ENCODE results near the gene ARNT2.

The ARNT2 gene

GRCh38 chr15:80558631-80559319, 154.6 kb downstream of the ARNT2 start:
- DNase-seq (ENCODE audit: insufficient read length, low spot score): no peak
- FAIRE-seq: no peak
- TF ChIP-seq POU2F2 (IDR thresholded peaks at IDR 0.05; ENCODE audit: low read depth, low read length): no peak
- TF ChIP-seq POLR2A (IDR thresholded peaks at IDR 0.05; ENCODE audit: low read depth, low read length): no peak
- no peak for TF ChIP-seq PAX5 (IDR thresholded peaks at IDR 0.05; ENCODE audit: insufficient read depth, low read length, severe bottlenecking)
- TF ChIP-seq SPI1 (IDR thresholded peaks at IDR 0.05; ENCODE audit: low read depth, low read length): no peak
- TF ChIP-seq TAF1 (IDR thresholded peaks at IDR 0.05; ENCODE audit: low read depth, low read length): no peak
- no peak for TF ChIP-seq POLR2AphosphoS5 (IDR thresholded peaks at IDR 0.05; ENCODE audit: low read depth, low read length)

- FAIRE-seq (no peak), DNase-seq (ENCODE audit: insufficient read length, low spot score) (no peak)
- TF ChIP-seq POLR2AphosphoS5 (IDR thresholded peaks at IDR 0.05; ENCODE audit: low read depth, low read length): no peak
Measured at GRCh38 chr15:80559320-80559693, 155.1 kb downstream of the ARNT2 start.

DNA sequence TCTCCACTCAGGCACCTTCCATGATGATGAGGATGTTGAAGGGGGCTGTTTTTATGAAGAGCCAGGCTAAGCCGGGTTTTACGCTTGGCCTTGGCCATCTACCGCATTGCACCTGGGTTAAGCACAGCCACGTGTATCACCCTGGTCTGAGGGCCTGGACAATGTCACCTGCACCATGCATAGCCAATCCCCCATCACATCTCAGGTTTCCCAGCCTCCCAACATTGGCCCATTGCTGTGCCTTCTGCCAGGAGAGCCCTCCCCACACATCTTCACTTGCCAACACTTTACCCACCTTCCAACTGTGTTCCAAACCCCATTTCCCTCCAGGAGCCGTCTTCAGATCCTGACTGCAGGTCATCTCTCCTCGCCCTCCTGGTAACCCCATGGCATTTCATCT, 155.6 kb downstream of the ARNT2 start:
- DNase-seq (ENCODE audit: insufficient read length, low spot score) (no peak), FAIRE-seq (no peak)
- TF ChIP-seq PAX5 (IDR thresholded peaks at IDR 0.05; ENCODE audit: insufficient read depth, low read length, severe bottlenecking) (no peak), SPI1 (IDR thresholded peaks at IDR 0.05; ENCODE audit: low read depth, low read length) (no peak), POLR2A (IDR thresholded peaks at IDR 0.05; ENCODE audit: low read depth, low read length) (no peak), POU2F2 (IDR thresholded peaks at IDR 0.05; ENCODE audit: low read depth, low read length) (no peak)

- no peak for FAIRE-seq
- TF ChIP-seq TAF1 (IDR thresholded peaks at IDR 0.05; ENCODE audit: low read depth, low read length) (no peak), POLR2A (IDR thresholded peaks at IDR 0.05; ENCODE audit: low read depth, low read length) (no peak), POU2F2 (IDR thresholded peaks at IDR 0.05; ENCODE audit: low read depth, low read length) (no peak), POLR2AphosphoS5 (IDR thresholded peaks at IDR 0.05; ENCODE audit: low read depth, low read length) (no peak), PAX5 (IDR thresholded peaks at IDR 0.05; ENCODE audit: insufficient read depth, low read length, severe bottlenecking) (no peak)
- DNase-seq (ENCODE audit: insufficient read length, low spot score): no peak
Measured at GRCh38 chr15:80560601-80561400, 156.6 kb downstream of the ARNT2 start.

- TF ChIP-seq PAX5 (IDR thresholded peaks at IDR 0.05; ENCODE audit: insufficient read depth, low read length, severe bottlenecking) (no peak), SPI1 (IDR thresholded peaks at IDR 0.05; ENCODE audit: low read depth, low read length) (no peak), POU2F2 (IDR thresholded peaks at IDR 0.05; ENCODE audit: low read depth, low read length) (no peak), POLR2AphosphoS5 (IDR thresholded peaks at IDR 0.05; ENCODE audit: low read depth, low read length) (no peak)
- FAIRE-seq (no peak), DNase-seq (ENCODE audit: insufficient read length, low spot score) (no peak)
Measured at GRCh38 chr15:80561500-80561899, 157.3 kb downstream of the ARNT2 start.

DNA sequence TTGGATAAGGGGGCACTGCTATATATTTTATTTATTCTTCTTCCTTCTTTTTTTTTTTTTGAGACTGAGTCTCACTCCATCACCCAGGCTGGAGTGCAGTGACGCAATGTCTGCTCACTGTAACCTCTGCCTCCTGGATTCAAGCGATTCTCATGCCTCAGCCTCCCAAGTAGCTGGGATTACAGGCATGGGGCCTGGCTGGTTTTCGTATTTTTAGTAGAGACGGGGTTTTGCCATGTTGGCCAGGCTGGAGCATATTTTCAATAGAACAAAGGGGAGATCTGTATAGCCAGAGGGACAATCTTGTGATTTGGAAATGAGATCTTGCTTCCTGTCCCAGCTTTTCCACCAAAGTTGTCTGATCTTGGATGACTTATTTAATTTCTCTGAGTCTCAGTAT, 157.9 kb downstream of the ARNT2 start:
- DNase-seq (ENCODE audit: insufficient read length, low spot score) (no peak), FAIRE-seq (no peak)
- TF ChIP-seq SPI1 (IDR thresholded peaks at IDR 0.05; ENCODE audit: low read depth, low read length) (no peak), TAF1 (IDR thresholded peaks at IDR 0.05; ENCODE audit: low read depth, low read length) (no peak)

- FAIRE-seq (no peak), DNase-seq (ENCODE audit: insufficient read length, low spot score) (no peak)
- no peak for TF ChIP-seq POU2F2 (IDR thresholded peaks at IDR 0.05; ENCODE audit: low read depth, low read length)
- no peak for TF ChIP-seq PAX5 (IDR thresholded peaks at IDR 0.05; ENCODE audit: insufficient read depth, low read length, severe bottlenecking)
- no peak for TF ChIP-seq POLR2A (IDR thresholded peaks at IDR 0.05; ENCODE audit: low read depth, low read length)
- TF ChIP-seq TAF1 (IDR thresholded peaks at IDR 0.05; ENCODE audit: low read depth, low read length): no peak
- no peak for TF ChIP-seq SPI1 (IDR thresholded peaks at IDR 0.05; ENCODE audit: low read depth, low read length)
- TF ChIP-seq POLR2AphosphoS5 (IDR thresholded peaks at IDR 0.05; ENCODE audit: low read depth, low read length): no peak
Measured at GRCh38 chr15:80562846-80563245, 158.7 kb downstream of the ARNT2 start.

- FAIRE-seq (no peak), DNase-seq (ENCODE audit: insufficient read length, low spot score) (no peak)
- TF ChIP-seq POU2F2 (IDR thresholded peaks at IDR 0.05; ENCODE audit: low read depth, low read length) (no peak), POLR2AphosphoS5 (IDR thresholded peaks at IDR 0.05; ENCODE audit: low read depth, low read length) (no peak), SPI1 (IDR thresholded peaks at IDR 0.05; ENCODE audit: low read depth, low read length) (no peak), PAX5 (IDR thresholded peaks at IDR 0.05; ENCODE audit: insufficient read depth, low read length, severe bottlenecking) (no peak), TAF1 (IDR thresholded peaks at IDR 0.05; ENCODE audit: low read depth, low read length) (no peak), POLR2A (IDR thresholded peaks at IDR 0.05; ENCODE audit: low read depth, low read length) (no peak)
Measured at GRCh38 chr15:80563372-80563997, 159.3 kb downstream of the ARNT2 start.

DNA sequence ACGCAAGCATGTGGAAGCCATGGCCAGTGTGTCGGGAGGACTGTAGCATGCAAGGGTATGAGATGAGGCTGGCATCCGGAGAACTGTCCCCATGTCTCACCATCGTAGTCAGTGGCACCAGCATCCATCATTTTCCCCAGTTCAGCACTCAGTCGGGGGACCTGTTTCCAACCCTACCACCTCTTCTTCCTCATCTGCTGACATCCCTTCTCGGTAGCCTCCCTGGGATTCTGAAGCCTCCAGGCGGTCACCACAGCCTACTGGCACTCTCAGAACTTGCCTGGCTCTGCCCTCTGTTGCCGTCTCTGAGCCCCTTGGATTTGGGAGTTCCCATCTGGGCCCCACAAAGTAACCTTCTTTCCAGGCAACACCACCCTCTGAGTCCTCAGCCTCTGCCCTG, 159.9 kb downstream of the ARNT2 start:
- no peak for FAIRE-seq
- TF ChIP-seq SPI1 (IDR thresholded peaks at IDR 0.05; ENCODE audit: low read depth, low read length): no peak
- TF ChIP-seq POU2F2 (IDR thresholded peaks at IDR 0.05; ENCODE audit: low read depth, low read length): no peak
- DNase-seq (ENCODE audit: insufficient read length, low spot score): no peak

DNA sequence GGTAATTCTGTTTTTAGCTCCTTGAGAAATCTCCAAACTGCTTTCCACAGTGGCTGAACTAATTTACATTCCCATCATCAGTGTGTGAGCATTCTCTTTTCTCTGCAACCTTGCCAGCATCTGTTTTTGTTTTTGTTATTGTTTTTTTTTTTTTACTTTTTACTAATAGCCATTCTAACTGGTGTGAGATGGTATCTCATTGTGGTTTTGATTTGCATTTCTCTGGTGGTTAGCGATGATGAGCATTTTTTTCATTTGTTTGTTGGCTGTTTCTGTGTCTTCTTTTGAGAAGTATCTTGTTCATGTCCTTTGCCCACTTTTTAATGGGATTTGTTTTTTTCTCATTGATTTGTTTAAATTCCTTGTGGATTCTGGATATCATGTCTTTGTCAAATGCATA, 161.2 kb downstream of the ARNT2 start:
- no peak for DNase-seq (ENCODE audit: insufficient read length, low spot score)
- no peak for FAIRE-seq

More for the DNA sequence above, 161.2 kb downstream of the ARNT2 start:
- TF ChIP-seq POLR2AphosphoS5 (IDR thresholded peaks at IDR 0.05; ENCODE audit: low read depth, low read length) (no peak), POLR2A (IDR thresholded peaks at IDR 0.05; ENCODE audit: low read depth, low read length) (no peak), PAX5 (IDR thresholded peaks at IDR 0.05; ENCODE audit: insufficient read depth, low read length, severe bottlenecking) (no peak), SPI1 (IDR thresholded peaks at IDR 0.05; ENCODE audit: low read depth, low read length) (no peak), TAF1 (IDR thresholded peaks at IDR 0.05; ENCODE audit: low read depth, low read length) (no peak), POU2F2 (IDR thresholded peaks at IDR 0.05; ENCODE audit: low read depth, low read length) (no peak)
